Measurements from ENCODE around the gene AMBP. TPM values are rescaled to one million over a fixed set of nuclear protein-coding genes. Genes with fewer than 3 reads are reported as not detected.

AMBP gene
- total RNA-seq, 1 donor = 0.27 TPM

DNA sequence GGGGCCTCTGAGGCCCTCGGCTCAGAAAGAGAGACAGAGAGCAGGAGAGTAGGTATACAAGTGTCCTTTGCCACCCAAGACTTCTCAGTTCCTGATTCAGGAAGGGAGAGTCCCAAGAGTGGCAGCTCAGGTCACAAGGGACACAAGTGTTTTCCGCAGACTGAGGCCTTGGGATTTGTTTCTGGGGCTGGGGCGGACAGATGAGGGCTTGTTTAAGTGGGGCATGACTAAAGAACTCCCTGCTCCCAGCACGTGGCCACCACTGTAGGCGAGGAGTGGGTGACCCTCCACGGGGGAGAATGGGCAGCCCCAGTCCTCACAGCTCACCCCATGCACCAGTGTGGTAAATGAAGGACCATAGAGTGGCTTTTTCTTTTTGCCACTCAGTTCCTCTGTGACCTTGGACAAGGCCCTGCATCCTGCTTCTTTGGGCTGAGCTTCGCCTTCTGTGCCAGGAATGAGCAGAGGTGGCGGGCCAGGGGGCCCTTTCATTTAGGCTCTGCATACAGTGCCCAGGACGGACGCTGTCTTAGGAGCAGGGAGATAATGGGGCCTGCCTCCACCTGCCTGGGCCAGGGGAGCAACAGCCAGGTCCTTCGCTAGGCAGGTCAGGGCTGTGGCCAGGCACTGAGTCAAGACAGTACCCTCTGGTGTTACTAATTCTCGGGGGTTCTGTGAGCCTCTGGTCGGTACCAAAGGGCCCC is 50.8 kb downstream of the AMBP start:
- no peak overlapping the region for H3K4me3 ChIP-seq (ENCODE audit: low read depth, low read length)
- DNase-seq (ENCODE audit: low read depth) = no peak
- TF ChIP-seq, protein P1, sequence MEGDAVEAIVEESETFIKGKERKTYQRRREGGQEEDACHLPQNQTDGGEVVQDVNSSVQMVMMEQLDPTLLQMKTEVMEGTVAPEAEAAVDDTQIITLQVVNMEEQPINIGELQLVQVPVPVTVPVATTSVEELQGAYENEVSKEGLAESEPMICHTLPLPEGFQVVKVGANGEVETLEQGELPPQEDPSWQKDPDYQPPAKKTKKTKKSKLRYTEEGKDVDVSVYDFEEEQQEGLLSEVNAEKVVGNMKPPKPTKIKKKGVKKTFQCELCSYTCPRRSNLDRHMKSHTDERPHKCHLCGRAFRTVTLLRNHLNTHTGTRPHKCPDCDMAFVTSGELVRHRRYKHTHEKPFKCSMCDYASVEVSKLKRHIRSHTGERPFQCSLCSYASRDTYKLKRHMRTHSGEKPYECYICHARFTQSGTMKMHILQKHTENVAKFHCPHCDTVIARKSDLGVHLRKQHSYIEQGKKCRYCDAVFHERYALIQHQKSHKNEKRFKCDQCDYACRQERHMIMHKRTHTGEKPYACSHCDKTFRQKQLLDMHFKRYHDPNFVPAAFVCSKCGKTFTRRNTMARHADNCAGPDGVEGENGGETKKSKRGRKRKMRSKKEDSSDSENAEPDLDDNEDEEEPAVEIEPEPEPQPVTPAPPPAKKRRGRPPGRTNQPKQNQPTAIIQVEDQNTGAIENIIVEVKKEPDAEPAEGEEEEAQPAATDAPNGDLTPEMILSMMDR (IDR thresholded peaks at IDR 0.05; ENCODE audit: insufficient read depth, low read length) = no peak

DNA sequence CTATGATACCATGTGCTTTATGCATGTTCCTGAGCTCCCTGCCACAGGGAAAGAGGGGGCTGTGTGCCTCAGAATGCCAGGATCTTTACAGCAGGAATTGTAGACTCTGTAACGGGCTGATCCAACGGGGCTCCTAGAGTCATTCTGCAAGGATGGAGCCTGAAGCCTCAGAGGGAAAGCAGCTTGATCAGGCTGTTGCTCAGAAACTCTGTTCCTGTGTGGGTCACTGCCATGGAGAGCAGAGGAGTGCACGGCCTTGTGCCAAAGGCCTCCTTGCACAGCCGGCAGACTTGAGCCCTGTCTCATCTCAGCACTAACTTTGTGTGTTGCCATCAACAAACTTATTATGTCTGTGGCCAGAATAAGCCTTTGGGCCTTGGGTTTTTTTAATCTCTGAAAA is 51.8 kb downstream of the AMBP start:
- DNase-seq (ENCODE audit: low read depth) = no peak
- no peak overlapping the region for H3K4me3 ChIP-seq (ENCODE audit: low read depth, low read length)
- TF ChIP-seq, protein P1 (IDR thresholded peaks at IDR 0.05; ENCODE audit: insufficient read depth, low read length) = no peak

DNA sequence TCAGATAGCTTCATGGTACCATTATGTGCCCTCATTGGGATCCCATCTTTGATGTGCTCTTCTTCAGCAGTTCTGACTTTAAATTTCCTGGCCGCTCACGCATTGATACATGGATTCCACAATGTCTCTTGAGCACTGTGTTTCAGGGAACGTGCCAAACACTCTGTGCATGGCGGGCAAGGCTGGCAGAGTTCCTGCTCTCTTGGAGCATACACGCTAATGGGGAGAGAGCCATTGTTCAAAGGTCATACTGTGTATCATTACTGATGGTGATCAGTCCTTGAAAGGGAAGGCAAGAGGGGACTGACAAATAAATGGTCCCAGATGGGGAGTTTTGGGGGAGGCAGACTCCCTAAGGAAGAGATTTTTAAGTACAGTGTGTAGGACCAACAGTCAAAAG is 52.3 kb downstream of the AMBP start:
- H3K4me3 ChIP-seq (ENCODE audit: low read depth, low read length) = no peak overlapping the region
- TF ChIP-seq, protein P1 (IDR thresholded peaks at IDR 0.05; ENCODE audit: insufficient read depth, low read length) = no peak
- no peak for DNase-seq (ENCODE audit: low read depth)

DNA sequence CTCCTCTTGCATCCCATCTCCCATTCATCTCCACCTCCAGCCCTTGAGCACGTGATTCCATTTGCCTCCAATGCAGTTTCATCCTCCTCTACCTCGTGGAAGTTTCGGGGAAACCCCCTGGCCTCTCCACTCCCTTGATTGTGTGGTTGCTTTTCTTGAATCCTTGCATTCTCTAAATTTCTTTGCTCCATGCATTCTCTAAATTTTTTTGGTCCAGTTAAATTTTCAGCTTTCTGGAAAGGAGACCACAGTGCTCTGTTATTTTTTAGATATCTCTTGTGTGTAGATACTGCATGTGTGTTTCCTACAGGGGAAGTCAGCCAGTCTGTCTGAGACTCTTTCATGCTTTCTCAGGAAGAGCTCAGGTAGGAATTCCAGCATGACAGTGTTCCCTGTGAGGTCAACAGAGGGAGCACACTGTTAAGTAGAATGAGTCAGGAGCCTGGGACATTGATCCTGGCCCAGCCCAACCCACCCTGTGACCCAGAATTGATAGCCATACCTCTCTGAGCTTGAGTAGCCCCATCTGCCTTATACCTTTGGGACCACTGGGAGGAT is 52.8 kb downstream of the AMBP start:
- no peak for DNase-seq (ENCODE audit: low read depth)
- TF ChIP-seq, protein P1 (IDR thresholded peaks at IDR 0.05; ENCODE audit: insufficient read depth, low read length) = no peak
- no peak overlapping the region for H3K4me3 ChIP-seq (ENCODE audit: low read depth, low read length)

DNA sequence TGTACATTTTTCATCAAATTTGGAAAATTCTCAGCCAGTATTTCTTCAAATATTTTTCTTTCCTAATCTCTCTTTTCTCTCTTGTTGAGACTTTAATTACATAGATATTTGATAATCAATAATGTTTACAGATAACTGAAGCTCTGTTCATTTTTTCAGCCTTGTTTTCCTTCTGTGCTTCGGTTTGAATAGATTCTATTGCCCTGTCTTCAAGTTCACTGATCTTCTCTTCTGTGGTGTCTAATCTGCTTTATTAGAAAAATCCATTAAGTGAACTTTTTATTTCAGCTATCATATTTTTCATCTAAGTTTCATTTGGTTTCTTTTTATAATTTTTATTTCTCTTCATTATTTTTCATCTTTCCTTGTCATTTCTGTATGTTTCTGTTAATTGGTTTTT is 54.1 kb downstream of the AMBP start:
- DNase-seq (ENCODE audit: low read depth) = no peak
- TF ChIP-seq, protein P1 (IDR thresholded peaks at IDR 0.05; ENCODE audit: insufficient read depth, low read length) = no peak
- no peak overlapping the region for H3K4me3 ChIP-seq (ENCODE audit: low read depth, low read length)

DNA sequence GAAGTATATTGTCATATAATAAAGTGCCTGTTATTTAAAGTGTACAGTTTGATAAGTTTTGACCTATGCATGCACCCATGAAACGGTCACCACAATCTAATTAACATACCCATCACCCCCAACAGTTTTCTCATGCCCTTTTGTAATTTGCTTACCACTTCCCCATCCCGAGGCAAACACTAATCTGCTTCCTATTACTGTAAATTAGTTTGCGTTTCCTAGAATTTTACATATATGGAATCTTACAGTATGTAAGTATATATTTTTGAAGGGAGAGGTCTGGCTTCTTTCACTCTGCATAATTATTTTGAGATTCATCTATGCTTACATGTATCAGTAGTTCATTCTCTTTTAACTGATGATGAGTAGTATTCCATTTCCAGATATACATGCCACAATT is 56.5 kb downstream of the AMBP start:
- TF ChIP-seq, protein P1 (IDR thresholded peaks at IDR 0.05; ENCODE audit: insufficient read depth, low read length) = no peak
- no peak overlapping the region for H3K4me3 ChIP-seq (ENCODE audit: low read depth, low read length)
- DNase-seq (ENCODE audit: low read depth) = no peak
